Epithelial cell of esophagus (primary cell): Measurements from ENCODE around the gene RBM26.
"Not testable (repeated sequence)": the region's sequence is repeated elsewhere in the genome, so short reads cannot be mapped to it uniquely, and the experiment has no call there.

Source experiments
- DNase-seq: peaks from one replicate; pipeline ENCODE4 v3.0.0; 2010; ENCODE audit warnings: low read depth
- H3K4me3 ChIP-seq: 2 replicates; pipeline ENCODE4 v1.5.1; 2011; ENCODE audit warnings: mild to moderate bottlenecking, low read length, control low read depth
- CTCF ChIP-seq: IDR thresholded peaks from 2 replicates; pipeline ENCODE4 v1.5.1; 2011; ENCODE audit warnings: low read depth, mild to moderate bottlenecking, low read length, control low read depth, inconsistent platforms; ENCODE audit not compliant: insufficient read depth; ENCODE audit errors: missing control alignments

Gene RBM26

GRCh38 chr13:79365981-79366380, 40.1 kb downstream of the RBM26 start:
- DNase-seq: no peak
- TF ChIP-seq CTCF: no peak
- no peak overlapping the region for H3K4me3 ChIP-seq

GRCh38 chr13:79361299-79361698, 44.8 kb downstream of the RBM26 start:
- TF ChIP-seq CTCF: no peak
- DNase-seq: peak; percentile 60

GRCh38 chr13:79360095-79360494, 46.0 kb downstream of the RBM26 start:
- no peak overlapping the region for H3K4me3 ChIP-seq
- no peak for TF ChIP-seq CTCF
- no peak for DNase-seq

More at GRCh38 chr13:79361299-79361698, 44.8 kb downstream of the RBM26 start:
- no peak overlapping the region for H3K4me3 ChIP-seq

GRCh38 chr13:79359064-79359463, 47.0 kb downstream of the RBM26 start:
- H3K4me3 ChIP-seq: no peak overlapping the region
- no peak for TF ChIP-seq CTCF
- DNase-seq: no peak

GRCh38 chr13:79354285-79354684, 51.8 kb downstream of the RBM26 start:
- no peak for TF ChIP-seq CTCF
- H3K4me3 ChIP-seq: no peak overlapping the region
- DNase-seq: no peak

GRCh38 chr13:79353693-79354092, 52.4 kb downstream of the RBM26 start:
- H3K4me3 ChIP-seq: no peak overlapping the region
- DNase-seq: no peak
- no peak for TF ChIP-seq CTCF

- TF ChIP-seq CTCF: no peak
- no peak overlapping the region for H3K4me3 ChIP-seq
- DNase-seq: no peak
Observed at GRCh38 chr13:79352107-79352506, 53.9 kb downstream of the RBM26 start.

GRCh38 chr13:79349608-79350007, 56.4 kb downstream of the RBM26 start:
- not testable (repeated sequence) for DNase-seq, H3K4me3 ChIP-seq
